Dedifferentiated amniotic fluid mesenchymal stem cell (primary cell): Measurements from ENCODE around the gene ASB3.

ENCODE experiments used
- DNase-seq: peaks from one replicate; pipeline ENCODE4 v3.0.0-alpha.2; 2016; ENCODE audit errors: extremely low spot score

ASB3 gene

DNA sequence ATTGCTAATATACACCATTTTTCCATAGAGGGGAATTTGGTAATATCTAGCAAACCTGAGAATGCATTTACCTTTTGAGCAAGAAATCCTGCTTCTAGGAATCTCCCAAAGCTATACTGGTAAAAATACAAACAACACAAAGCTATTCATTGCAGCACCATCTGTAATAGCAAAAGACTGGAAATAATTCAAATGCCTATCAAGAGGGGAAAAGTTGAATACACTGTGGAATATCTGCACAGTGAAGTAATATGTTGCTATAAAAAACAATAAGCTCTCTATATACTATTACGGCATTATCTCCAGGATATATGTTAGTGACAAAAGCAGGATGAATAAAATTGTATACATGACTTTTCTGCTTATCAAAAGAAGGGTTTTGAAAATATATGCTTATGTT, 131.5 kb downstream of the ASB3 start:
- DNase-seq = no peak

DNA sequence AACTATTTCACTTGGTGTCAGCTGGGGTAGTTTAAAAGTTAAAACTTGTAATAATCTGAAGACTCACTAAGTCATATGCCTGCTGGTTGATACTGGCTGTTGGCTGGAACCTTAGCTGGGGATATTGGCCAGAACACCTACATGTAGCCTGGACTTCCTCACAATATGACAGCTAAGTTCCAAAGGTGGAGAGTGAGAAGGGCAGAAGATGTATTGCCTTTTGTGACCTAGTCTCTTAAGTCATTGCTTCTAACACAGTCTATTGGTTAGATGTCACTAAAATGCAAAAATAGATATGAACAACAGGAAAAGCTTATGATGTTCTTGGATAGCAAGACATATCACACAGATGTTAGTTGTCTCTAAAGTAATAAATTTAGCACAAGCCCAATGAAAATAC, 132.4 kb downstream of the ASB3 start:
- DNase-seq = no peak

DNA sequence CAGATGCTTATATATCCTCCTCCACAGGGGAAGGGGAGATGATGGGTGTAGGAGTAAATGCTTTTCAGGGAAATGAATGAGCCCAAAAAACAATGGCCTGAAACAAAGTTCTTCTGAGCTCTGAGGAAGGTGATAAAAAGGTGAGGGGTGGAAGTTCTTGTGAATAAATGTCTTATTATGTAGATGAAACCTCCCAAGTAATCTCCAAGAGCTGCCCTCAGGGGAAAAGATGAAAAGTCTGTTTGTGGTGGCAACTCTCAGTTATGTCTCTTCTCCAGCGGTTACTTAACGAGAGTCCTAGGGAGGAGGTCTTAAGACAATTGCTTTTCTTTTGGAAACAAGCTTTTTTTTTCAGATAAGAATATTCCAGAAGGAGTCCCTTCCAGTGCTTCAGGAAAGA, 134.6 kb downstream of the ASB3 start:
- no peak for DNase-seq

DNA sequence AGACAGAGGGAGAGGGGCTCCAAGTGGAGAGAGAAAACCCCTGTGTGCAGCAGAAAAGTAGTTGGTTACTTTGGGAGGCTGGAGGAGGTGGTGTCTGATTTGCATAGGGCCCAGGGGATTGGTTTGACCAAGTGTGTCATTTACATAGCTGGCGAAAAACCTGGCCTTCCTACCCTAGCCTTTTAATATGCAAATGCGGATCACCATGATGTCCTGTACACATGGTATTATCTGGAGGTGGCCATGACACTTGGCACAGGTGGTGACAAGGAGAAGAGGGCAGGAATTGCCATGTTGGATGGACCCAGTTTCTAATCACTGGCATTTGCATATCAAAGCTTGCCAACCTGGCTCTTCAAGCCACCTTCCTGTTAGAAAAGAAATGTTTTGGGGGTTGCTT, 140.0 kb downstream of the ASB3 start:
- DNase-seq = no peak

DNA sequence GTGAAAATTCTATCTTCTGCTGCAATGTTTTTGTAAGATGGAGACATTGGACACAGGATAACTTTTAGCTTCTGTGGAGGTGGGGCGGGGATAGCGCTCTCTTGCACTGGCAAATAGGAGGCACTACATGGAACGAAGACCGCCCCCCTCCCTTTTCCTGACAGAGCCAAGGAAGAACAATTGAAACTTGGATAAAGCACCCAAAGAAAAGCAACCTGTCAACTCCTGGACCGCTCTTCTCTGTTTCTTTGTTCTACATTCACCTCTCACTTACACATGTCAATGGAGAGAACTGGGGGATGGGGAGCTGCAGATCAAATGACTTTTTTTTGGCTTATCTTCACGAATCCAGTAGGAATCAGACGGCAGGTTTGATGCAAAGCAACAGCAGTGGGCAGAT, 145.5 kb downstream of the ASB3 start:
- DNase-seq = no peak

DNA sequence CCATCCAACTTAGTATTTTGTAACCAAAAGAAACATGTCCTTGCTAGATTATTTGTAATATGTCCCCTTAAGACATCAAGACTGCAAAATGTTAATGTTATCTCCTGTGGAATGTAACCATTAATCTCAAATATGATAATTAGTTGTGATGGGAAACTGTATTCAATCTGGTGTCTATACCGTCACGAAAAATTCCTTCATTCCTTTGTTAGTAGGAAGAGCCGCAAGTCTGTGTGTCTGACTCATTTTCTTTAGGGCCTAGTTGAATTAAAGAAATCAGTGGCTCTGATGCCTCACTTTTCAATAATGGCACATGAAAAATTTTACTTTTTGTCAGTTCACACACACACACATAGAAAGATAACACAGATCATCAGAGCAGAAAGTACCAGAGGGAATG, 146.3 kb downstream of the ASB3 start:
- no peak for DNase-seq

DNA sequence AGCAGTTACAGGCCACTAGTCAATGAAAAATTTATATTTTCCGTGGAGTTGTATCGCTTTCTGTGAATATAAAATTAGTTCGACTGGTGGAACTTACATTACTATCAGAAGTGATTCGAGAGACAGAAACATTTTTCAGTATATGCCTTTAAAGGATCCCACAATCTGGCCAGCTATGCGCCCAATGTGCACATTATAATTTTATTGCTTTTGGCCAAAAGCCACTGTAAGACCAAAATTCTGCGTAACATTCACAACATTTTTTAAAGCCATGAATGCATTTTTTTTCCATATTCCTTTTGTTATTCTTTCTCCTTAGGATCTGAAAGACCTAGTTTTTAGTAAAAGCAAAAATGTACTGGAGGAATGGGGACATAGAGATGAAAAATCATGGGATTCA, 150.2 kb downstream of the ASB3 start:
- DNase-seq = peak; percentile 30

DNA sequence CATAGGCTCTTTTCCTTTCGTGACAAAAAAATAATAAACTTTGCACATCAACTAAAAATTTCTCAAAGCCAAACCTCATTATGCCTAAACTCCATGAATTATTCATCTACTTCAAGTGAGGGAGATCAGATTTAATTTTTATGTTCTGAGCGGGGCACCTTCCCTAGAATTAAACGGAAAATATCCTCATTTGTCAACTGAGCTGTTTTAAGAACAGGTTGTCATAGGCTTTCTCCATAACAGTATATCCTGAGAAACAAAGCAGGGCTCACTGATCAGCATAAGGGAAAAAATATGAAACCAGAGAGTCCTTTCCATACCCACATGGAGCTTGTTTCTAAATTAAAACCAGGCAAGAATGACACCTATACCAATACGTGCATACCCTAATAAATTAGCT, 150.6 kb downstream of the ASB3 start:
- DNase-seq = no peak

DNA sequence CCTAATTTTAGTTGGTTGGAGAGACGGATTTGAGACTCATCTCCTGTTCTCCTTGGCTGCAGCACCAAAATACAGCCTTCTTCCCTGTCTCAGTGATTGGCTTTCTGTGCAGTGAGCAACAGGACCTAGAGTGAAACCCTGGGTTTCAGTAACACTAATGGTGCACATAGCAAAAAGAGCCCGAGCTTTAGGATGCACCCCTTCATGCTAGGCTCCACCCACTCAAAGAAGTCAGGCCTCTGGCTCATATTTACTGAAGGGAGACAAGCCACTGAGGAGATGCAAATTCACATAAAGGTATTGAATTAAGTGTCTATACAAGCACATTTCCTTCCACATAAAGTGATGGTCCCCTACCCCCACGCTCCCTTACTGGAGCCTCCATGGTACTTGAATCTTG, 151.1 kb downstream of the ASB3 start:
- DNase-seq = no peak

DNA sequence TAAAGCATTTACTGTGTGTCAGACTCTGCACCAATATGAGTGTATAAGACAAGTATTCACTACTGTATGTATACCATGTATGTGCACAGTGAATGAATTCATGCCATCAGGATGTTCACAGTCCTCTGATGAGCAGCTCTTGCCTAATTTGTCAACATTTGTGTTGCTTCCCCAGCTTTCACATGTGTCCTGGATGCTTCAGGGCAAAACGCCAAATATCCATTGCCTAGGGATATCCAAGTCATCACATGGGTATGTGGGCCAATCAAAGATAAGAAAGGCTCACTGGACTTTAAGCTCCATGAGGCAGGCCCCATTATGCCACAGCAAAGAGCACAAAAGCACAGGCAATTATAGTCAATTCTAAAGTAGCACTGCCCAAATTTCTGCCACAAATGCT, 153.3 kb downstream of the ASB3 start:
- peak; percentile 31 for DNase-seq

DNA sequence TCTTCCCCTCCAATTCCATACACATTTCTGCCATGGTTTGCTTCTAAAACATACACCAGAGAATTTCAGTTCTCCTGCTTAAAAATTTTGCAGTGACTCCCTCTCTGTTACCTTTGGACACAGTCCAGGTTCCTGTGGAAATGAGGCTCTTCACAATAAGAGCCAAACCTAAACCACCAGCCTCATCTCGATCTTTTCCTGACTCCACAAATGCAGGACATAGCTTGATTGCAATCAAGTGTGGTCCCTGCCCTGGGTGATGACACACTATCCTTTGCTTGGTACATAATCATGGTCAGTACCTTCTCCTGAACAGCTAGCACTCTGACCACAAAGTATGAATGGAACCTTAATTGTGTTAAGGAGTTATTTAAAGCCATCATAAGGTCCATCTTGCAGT, 154.0 kb downstream of the ASB3 start:
- DNase-seq = peak; percentile 83

DNA sequence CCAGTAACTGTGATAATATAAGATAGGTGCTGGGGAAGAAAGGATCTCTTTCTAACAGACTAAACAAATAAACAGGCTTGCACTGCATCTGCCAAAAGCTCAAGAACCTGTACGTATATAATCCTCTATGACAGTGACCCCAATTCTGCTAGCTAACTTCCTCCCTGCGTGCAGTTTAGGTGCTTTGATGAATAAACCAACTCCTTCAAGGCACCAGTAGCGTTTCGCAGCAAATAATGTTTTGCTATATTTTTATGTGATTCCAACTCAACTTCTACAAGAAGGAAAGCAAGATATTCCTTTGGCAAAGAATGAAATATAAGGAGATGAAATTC, 154.7 kb downstream of the ASB3 start:
- DNase-seq = no peak

DNA sequence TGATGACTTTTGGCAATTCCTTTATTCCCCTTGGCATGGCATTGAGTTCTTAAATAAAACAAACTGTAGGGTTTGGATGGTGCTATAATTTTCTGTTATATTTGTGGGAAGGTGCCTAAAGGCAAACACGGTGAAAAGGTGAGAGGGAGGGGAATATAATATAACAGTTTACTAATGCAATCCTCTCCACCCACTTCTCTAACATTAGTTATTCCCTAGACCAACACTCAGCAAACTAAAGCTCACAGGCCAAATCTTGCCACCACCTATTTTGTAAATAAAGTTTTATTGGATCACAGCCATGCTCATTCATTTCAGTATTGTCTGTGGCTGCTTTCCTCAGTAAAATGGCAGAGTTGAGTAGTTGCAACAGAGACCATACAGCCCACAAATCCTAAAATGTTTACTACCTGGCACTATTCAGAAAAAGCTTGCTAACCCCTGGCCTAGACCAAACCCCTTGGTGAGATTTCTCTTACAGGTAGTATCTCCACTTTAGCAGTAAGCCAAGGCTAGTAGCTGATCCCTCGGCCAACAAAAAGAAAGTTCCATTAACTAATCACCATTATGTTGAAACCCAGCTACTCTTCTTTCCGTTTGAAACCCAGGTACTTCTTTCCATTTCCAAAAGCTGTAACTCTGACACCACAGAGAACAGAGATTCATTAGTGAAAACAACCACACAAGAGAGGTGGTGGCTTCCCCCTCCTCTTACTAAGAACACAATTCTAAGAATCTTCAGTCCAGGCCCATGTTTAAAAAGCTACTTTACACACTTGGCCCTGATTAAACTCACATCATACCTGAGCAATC, 155.2 kb downstream of the ASB3 start:
- DNase-seq = no peak

DNA sequence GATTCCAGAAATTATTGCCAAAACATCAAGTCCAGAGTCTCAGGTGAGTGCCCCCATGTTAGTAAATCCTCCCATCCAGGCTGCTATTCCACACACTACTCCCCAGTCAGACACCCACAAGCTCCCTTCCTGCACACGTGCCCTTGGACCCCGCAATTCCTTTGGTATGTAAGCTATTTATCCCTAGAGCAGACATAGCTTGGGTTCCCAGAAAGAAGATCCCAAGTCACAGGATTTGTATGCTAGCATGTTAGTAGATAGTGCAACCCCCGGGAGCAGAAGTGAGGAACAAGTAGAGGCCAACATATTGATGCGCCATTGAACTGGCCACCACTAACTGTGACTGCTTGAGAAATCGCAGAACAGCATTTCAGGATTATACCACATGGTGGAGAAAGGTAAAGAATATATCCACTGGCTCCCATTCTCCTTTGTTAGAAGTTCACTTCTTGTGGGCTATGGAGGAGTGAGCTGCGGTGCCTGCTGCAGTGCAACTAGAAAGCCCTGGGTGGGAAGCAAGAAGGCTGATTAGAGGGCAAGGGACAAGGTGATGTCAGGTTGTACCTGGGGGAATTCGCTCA, 156.6 kb downstream of the ASB3 start:
- no peak for DNase-seq

DNA sequence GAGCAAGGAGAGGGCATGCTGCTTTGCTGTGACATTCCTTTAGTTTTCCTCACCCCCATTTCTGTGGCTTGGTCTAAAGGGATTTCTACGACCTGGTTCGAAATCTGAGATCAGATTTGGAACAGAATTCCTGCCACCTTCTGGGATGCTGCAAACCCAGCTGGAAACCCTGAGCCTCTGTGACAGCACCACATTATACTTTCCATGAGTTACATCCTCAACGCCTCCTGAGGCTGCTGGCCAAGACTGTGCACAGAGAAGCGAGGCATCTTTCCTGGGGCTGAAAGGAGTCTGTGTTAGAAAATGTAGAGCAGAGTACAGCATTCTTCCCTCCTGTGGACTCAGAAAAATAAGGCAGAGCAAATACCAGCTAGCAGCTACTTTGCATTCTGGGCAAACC, 157.3 kb downstream of the ASB3 start:
- no peak for DNase-seq

DNA sequence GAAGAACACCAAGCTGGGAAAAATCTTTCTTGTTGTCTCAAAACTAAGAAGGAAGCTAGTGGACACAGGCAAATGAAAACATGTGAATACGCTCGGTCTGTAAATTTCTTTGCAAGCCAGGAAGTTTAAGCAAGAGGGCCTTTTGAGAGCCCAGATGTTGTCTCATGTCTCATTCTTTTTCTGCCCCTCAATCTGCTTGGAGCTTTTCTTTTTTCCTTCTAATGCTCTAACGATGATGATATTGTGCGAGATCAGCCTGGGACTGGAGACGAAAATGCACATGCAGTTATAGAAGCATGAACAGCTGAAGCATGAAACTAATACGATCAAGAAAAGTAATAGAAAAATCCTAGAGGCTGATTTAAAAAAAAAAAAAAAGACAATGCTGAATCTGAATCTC, 157.8 kb downstream of the ASB3 start:
- DNase-seq = no peak

DNA sequence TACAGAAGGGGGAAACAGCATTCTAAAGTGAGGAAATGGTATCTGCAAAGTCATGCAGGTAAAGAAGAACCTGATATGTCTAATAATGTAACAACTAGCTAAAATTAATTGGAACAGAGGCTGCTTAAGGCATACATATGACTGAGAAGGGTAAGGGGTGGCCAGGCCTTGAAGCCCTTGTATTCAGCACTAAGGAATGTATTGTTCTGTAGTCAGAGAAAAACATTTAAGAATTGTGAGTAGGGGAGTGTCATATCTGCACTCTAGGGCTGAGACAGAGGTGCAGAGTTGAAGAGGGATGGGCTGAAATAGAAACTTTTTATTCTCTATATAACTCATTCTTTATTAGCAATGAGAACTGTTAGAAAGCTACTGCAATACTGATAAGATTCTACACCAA, 164.6 kb downstream of the ASB3 start:
- DNase-seq = no peak

DNA sequence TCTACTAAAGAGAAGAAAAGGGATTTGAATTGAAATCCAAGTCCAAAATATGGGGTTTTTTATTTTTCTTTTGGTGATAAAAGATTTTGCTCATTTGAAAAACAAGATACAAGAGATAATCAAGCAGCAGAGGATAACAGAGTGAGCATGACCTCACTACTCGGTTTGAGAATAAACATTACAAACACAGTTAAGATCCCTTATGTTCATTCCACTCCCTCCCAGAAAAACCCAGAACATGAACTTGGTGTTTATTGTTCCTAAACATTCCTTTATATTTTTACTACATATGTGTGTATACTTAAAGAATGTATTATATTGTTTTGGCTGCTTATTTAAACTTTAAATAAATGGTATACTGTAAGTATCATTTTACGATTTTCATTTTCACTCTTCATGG, 165.8 kb downstream of the ASB3 start:
- no peak for DNase-seq
